Heart right ventricle (tissue), 16 donors: ENCODE measurements around the gene IGSF9B. TPM values are rescaled to one million over a fixed set of nuclear protein-coding genes. Genes with fewer than 3 reads are reported as not detected.

ENCODE experiments used
- ATAC-seq, 8 donors: fragments of 200-7000 bp; cut with Tn5 transposase; one replicate each; pipeline ENCODE4 v1.9.1; 2020; ENCODE audit warnings: mild to moderate bottlenecking in 8 of 8, moderate library complexity in 8 of 8, moderate number of reproducible peaks in 1 of 8
- DNase-seq, 2 donors: peaks; one replicate each; pipeline ENCODE4 v3.0.0-alpha.2; 2020
- H3K27ac ChIP-seq, 10 donors: fragments of 200-600 bp; sonication (generic) in 2 of 10; one replicate each; pipeline versions ENCODE4 v1.5.0 to v1.8.0; 2020 to 2022; ENCODE audit warnings: mild to moderate bottlenecking in 3 of 10
- H3K27me3 ChIP-seq, 7 donors: fragments of 200-600 bp; one replicate each; pipeline ENCODE4 v1.8.0; 2021 to 2022; ENCODE audit warnings: mild to moderate bottlenecking in 2 of 7
- H3K36me3 ChIP-seq, 9 donors: fragments of 200-600 bp; sonication (generic) in 1 of 9; one replicate each; pipeline versions ENCODE4 v1.5.0 to v1.8.0; 2020 to 2022; ENCODE audit warnings: mild to moderate bottlenecking in 2 of 9
- H3K4me1 ChIP-seq, 9 donors: fragments of 200-600 bp; sonication (generic) in 1 of 9; one replicate each; pipeline versions ENCODE4 v1.5.0 to v1.8.0; 2020 to 2022; ENCODE audit warnings: mild to moderate bottlenecking in 4 of 9
- H3K4me3 ChIP-seq, 10 donors: fragments of 200-600 bp; sonication (generic) in 2 of 10; one replicate each; pipeline versions ENCODE4 v1.5.0 to v1.8.0; 2020 to 2022; ENCODE audit warnings: mild to moderate bottlenecking in 7 of 10, moderate library complexity in 2 of 10
- H3K9me3 ChIP-seq, 11 donors: fragments of 200-600 bp in 10 of 11; sonication (generic) in 2 of 11; one replicate each; pipeline versions ENCODE4 v1.5.0 to v1.8.0; 2013 to 2022; ENCODE audit warnings: mild to moderate bottlenecking in 2 of 11, control low read depth in 1 of 11, moderate library complexity in 1 of 11
- CTCF ChIP-seq, 9 donors: fragments of 200-600 bp; sonication (generic) in 2 of 9; IDR thresholded peaks; one replicate each; pipeline versions ENCODE4 v1.5.0 to v1.8.0; 2021 to 2022; ENCODE audit warnings: antibody characterized with exemption in 9 of 9, mild to moderate bottlenecking in 5 of 9, moderate library complexity in 1 of 9
- WGBS, 2 donors: extraction: QIAGEN DNeasy Blood & Tissue Kit; methylation state at CpG; one replicate each; pipeline ENCODE4 v1.1.7; 2013; ENCODE audit warnings: inconsistent platforms in 1 of 2; 5-methylcytosine and 5-hydroxymethylcytosine counted together
- intact Hi-C, 10 donors: fragments of 100-400 bp; cut with DNase I; formaldehyde crosslinking; loops; one replicate each; pipeline versions ENCODE4 v1.11.1 to v1.14.2; 2022
- polyA plus RNA-seq, 2 donors: library from polyadenylated mRNA; stranded (reverse); fragments of 200-250 nt; gene quantifications; one replicate each; pipeline ENCODE4 v1.2.3, GENCODE V29; 2013
- total RNA-seq, 10 donors: library from RNA; stranded (reverse); fragmentation: NEBNext Ultra II Directional in 3 of 10; extraction: Animal tissue kit (Norgen Biotek cat#: 25700) in 3 of 10; gene quantifications; one replicate each; pipeline versions ENCODE4 v1.2.1 to v1.2.4, GENCODE V29; 2021 to 2023
- donor health status: Arrhythmogenic right ventricular cardiomyopathy.
- donor health status: ischemic (EF 13 %, LVEDD 7.1; RV severe dilation, severe dysfunction).
- donor health status: healthy with polysubstance abuse.
- donor health status: DM: no; HTN: yes; CAD: no.
- donor health status: DM: no; HTN: no; CAD: no.
- donor health status: ischemic (EF 25% LVEDD 6.9; RV normal size, moderate dysfunction).
- donor health status: ischemic (EF 25% LVEDD 5.7; RV mildly dilated, moderate dysfunction).
- donor health status: healthy.
- donor health status: DM: yes; HTN: yes; CAD: no.
- donor health status: Ischemic cardiomyopathy.
- donor health status: ischemic (EF 35%, LVEDD 5.7; RV mildly dilated, moderate dysfunction).
- donor health status: nonischemic (EF 11% LVEDD 7.7; RV severe dilation, severe dysfunction).
- donor health status: DM: yes; HTN: yes; CAD: no.
- donor health status: PGD.
- donor health status: ischemic (EF 29% LVEDD 5.4; RV normal size, mild dysfunction).
- donor health status: nonischemic (EF 23%, LVEDD 6.1; RV moderate dilation, normal function).

The IGSF9B gene
- total and polyA plus RNA-seq, 12 donors = 6.7 to 72.3 (median 49.6) TPM

GRCh38 chr11:133916784-133917440 lies 39.9 kb downstream of the IGSF9B start:
- no peak overlapping the region for H3K4me3 ChIP-seq
- no peaks in the 10 kb centered on the region for H3K27me3 ChIP-seq
- H3K36me3 ChIP-seq = peaks cover 0 to 81% (median 16%) of the 10 kb centered on the region in 9 donors
- intact Hi-C loops = no loop called here
- H3K27ac ChIP-seq = no peak overlapping the region
- DNase-seq = no peak
- no peaks in the 10 kb centered on the region for H3K4me1 ChIP-seq
- ATAC-seq = no peak
- H3K9me3 ChIP-seq = no peaks in the 10 kb centered on the region
- no peak for TF ChIP-seq CTCF (IDR thresholded peaks at IDR 0.05)
- WGBS, 2 donors = 89 to 93% methylated on average over 14 of the region's 14 CpGs

- no peak for DNase-seq
- intact Hi-C loops = no loop called here
These were observed 43.0 kb downstream of the IGSF9B start for GRCh38 chr11:133913761-133914160.

GRCh38 chr11:133911171-133911570 lies 45.6 kb downstream of the IGSF9B start:
- peaks cover 0 to 89% (median 11%) of the 10 kb centered on the region in 9 donors for H3K36me3 ChIP-seq

More at GRCh38 chr11:133913761-133914160, 43.0 kb downstream of the IGSF9B start:
- no peak for ATAC-seq
- WGBS, 2 donors = 89% methylated on average over 10 of the region's 10 CpGs
- Histone ChIP-seq H3K4me3 (no peak overlapping the region), H3K9me3 (no peaks in the 10 kb centered on the region), H3K27me3 (no peaks in the 10 kb centered on the region), H3K4me1 (no peaks in the 10 kb centered on the region), H3K36me3 (peaks cover 0 to 80% (median 7%) of the 10 kb centered on the region in 9 donors), H3K27ac (no peak overlapping the region)
- TF ChIP-seq CTCF (IDR thresholded peaks at IDR 0.05) = no peak

GRCh38 chr11:133910101-133910500 lies 46.7 kb downstream of the IGSF9B start:
- no peak overlapping the region for H3K4me3 ChIP-seq
- H3K27ac ChIP-seq = no peak overlapping the region
- DNase-seq (no peak), ATAC-seq (no peak)
- H3K27me3 ChIP-seq = no peaks in the 10 kb centered on the region
- TF ChIP-seq CTCF (IDR thresholded peaks at IDR 0.05) = no peak
- WGBS, 2 donors = 94 to 95% methylated on average over 14 of the region's 14 CpGs
- H3K9me3 ChIP-seq = no peaks in the 10 kb centered on the region
- intact Hi-C loops = no loop called here
- H3K4me1 ChIP-seq = no peaks in the 10 kb centered on the region
- H3K36me3 ChIP-seq = peaks cover 0 to 88% (median 11%) of the 10 kb centered on the region in 9 donors

More at GRCh38 chr11:133911171-133911570, 45.6 kb downstream of the IGSF9B start:
- Histone ChIP-seq H3K4me1 (no peaks in the 10 kb centered on the region), H3K4me3 (no peak overlapping the region), H3K27me3 (no peaks in the 10 kb centered on the region), H3K27ac (no peak overlapping the region), H3K9me3 (no peaks in the 10 kb centered on the region)
- ATAC-seq (no peak), DNase-seq (no peak)
- peak in 1 of 9 donors; percentile 19 for TF ChIP-seq CTCF (IDR thresholded peaks at IDR 0.05)
- intact Hi-C loops = no loop called here
- 78 to 81% methylated on average over 3 of the region's 3 CpGs for WGBS, 2 donors
